GM12865 (cell line): ENCODE data around the gene AR.

Experiments
- DNase-seq: peaks from one replicate; pipeline ENCODE4 v3.0.0; 2010; ENCODE audit warnings: low read depth
- H3K4me3 ChIP-seq: 2 replicates; pipeline ENCODE4 v1.5.1; 2011; ENCODE audit warnings: mild to moderate bottlenecking, low read depth, low read length, control low read depth
- TF ChIP-seq, protein P1 (sequence below): IDR thresholded peaks from 2 replicates; pipeline ENCODE4 v1.5.1; 2011; ENCODE audit warnings: low read length, control low read depth, low read depth, inconsistent platforms; ENCODE audit not compliant: insufficient read depth; ENCODE audit errors: missing control alignments

The AR gene

DNA sequence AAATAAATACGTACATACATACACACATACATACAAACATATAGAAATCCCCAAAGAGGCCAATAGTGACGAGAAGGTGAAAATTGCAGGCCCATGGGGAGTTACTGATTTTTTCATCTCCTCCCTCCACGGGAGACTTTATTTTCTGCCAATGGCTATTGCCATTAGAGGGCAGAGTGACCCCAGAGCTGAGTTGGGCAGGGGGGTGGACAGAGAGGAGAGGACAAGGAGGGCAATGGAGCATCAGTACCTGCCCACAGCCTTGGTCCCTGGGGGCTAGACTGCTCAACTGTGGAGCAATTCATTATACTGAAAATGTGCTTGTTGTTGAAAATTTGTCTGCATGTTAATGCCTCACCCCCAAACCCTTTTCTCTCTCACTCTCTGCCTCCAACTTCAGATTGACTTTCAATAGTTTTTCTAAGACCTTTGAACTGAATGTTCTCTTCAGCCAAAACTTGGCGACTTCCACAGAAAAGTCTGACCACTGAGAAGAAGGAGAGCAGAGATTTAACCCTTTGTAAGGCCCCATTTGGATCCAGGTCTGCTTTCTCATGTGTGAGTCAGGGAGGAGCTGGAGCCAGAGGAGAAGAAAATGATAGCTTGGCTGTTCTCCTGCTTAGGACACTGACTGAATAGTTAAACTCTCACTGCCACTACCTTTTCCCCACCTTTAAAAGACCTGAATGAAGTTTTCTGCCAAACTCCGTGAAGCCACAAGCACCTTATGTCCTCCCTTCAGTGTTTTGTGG, 180.7 kb downstream of the AR start:
- H3K4me3 ChIP-seq, result no peak overlapping the region
- no peak for DNase-seq
- TF ChIP-seq, protein P1, sequence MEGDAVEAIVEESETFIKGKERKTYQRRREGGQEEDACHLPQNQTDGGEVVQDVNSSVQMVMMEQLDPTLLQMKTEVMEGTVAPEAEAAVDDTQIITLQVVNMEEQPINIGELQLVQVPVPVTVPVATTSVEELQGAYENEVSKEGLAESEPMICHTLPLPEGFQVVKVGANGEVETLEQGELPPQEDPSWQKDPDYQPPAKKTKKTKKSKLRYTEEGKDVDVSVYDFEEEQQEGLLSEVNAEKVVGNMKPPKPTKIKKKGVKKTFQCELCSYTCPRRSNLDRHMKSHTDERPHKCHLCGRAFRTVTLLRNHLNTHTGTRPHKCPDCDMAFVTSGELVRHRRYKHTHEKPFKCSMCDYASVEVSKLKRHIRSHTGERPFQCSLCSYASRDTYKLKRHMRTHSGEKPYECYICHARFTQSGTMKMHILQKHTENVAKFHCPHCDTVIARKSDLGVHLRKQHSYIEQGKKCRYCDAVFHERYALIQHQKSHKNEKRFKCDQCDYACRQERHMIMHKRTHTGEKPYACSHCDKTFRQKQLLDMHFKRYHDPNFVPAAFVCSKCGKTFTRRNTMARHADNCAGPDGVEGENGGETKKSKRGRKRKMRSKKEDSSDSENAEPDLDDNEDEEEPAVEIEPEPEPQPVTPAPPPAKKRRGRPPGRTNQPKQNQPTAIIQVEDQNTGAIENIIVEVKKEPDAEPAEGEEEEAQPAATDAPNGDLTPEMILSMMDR, result no peak

DNA sequence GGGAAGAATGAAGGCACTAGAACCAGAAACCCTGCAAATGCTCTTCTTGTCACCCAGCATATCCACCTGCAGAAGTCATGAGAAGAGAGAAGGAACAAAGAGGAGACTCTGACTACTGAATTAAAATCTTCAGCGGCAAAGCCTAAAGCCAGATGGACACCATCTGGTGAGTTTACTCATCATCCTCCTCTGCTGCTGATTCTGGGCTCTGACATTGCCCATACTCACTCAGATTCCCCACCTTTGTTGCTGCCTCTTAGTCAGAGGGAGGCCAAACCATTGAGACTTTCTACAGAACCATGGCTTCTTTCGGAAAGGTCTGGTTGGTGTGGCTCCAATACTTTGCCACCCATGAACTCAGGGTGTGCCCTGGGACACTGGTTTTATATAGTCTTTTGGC, 181.7 kb downstream of the AR start:
- DNase-seq, result no peak
- TF ChIP-seq, protein P1, result no peak

DNA sequence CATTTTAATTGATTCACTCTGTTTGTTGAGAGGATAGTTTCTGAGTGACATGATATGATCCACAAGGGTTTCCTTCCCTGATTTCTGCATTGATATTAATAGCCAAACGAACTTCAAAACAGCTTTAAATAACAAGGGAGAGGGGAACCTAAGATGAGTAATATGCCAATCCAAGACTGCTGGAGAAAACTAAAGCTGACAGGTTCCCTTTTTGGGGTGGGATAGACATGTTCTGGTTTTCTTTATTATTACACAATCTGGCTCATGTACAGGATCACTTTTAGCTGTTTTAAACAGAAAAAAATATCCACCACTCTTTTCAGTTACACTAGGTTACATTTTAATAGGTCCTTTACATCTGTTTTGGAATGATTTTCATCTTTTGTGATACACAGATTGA, 182.2 kb downstream of the AR start:
- DNase-seq, result no peak
- H3K4me3 ChIP-seq, result no peak overlapping the region
- TF ChIP-seq, protein P1, result no peak

More for the DNA sequence above, 181.7 kb downstream of the AR start:
- H3K4me3 ChIP-seq, result no peak overlapping the region

DNA sequence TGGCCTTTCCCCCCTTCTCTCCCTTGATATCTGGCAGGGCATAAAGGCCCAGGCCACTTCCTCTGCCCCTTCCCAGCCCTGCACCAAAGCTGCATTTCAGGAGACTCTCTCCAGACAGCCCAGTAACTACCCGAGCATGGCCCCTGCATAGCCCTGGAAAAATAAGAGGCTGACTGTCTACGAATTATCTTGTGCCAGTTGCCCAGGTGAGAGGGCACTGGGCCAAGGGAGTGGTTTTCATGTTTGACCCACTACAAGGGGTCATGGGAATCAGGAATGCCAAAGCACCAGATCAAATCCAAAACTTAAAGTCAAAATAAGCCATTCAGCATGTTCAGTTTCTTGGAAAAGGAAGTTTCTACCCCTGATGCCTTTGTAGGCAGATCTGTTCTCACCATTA, 183.8 kb downstream of the AR start:
- H3K4me3 ChIP-seq, result no peak overlapping the region
- DNase-seq, result no peak
- TF ChIP-seq, protein P1, result no peak

DNA sequence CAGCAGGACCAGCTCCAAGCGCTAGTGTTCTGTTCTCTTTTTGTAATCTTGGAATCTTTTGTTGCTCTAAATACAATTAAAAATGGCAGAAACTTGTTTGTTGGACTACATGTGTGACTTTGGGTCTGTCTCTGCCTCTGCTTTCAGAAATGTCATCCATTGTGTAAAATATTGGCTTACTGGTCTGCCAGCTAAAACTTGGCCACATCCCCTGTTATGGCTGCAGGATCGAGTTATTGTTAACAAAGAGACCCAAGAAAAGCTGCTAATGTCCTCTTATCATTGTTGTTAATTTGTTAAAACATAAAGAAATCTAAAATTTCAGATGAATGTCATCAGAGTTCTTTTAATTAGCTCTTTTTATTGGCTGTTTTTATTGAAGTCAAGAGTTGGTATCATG, 186.5 kb downstream of the AR start:
- H3K4me3 ChIP-seq, result no peak overlapping the region
- no peak for DNase-seq
- TF ChIP-seq, protein P1, result no peak

DNA sequence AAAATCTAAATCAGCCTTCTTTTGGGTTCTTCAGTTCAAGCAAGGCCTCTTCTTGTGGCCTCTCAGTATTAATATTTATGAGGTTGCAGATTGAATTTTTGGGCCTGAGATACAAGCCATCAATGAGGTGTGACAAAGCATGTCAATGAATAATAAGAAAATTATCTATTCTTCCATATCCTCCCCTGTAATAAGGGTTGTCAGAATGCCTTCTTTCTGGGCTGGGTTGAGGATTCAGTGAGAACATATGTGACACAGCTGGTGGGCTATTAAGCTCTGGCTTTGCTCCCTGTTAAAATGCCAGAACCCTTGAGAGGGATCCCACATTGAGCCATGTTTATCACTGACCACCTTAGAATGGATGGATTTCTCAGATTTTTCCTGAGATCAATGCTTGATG, 187.2 kb downstream of the AR start:
- no peak for DNase-seq
- no peak overlapping the region for H3K4me3 ChIP-seq
- TF ChIP-seq, protein P1, result no peak

DNA sequence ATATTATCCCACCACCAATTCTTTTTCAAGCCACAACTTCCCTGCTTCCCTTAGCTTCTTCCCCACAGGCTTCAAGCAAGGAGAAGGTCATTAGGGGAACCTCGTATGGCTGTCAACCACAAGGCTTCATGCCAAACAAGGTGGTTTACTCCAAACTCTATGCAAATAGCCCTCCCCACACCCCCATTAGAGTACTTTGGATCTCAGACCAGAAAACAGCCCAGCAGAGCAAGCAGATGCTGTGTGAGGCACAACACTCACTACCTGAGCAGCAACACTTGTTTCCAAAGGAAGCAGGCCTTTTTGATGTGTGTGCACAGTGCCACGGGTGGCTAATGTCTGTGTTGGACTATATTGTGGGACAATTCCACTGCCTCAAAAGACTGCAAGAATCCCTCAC, 189.0 kb downstream of the AR start:
- DNase-seq, result no peak
- TF ChIP-seq, protein P1, result no peak
- no peak overlapping the region for H3K4me3 ChIP-seq
